Body of pancreas (tissue), 4 donors: Measurements from ENCODE around the gene C19orf12. TPM values are rescaled to one million over a fixed set of nuclear protein-coding genes. Genes with fewer than 3 reads are reported as not detected.

Experiments
- ATAC-seq: fragments of 150-250 bp; one replicate; pipeline ENCODE4 v1.9.1; 2016
- DNase-seq, 4 donors: peaks; one replicate each; pipeline ENCODE4 v3.0.0-alpha.2; 2019
- H3K27ac ChIP-seq, 4 donors: fragments of 200-600 bp; sonication (generic); 1 replicate in 3 of 4; 2 replicates in 1 of 4; pipeline versions ENCODE4 v1.5.1 to v1.6.1; 2016 to 2019; ENCODE audit warnings: mild to moderate bottlenecking in 1 of 4, mixed read lengths in 1 of 4, moderate library complexity in 1 of 4
- H3K27me3 ChIP-seq, 2 donors: fragments of 200-600 bp; sonication (generic); one replicate each; pipeline ENCODE4 v1.6.0; 2016; ENCODE audit warnings: mild to moderate bottlenecking in 1 of 2
- H3K36me3 ChIP-seq, 2 donors: fragments of 200-600 bp; sonication (generic); replicated peaks in 1 of 2; 2 replicates each; pipeline ENCODE4 v1.5.1; 2016; ENCODE audit warnings: low read depth in 2 of 2; ENCODE audit not compliant: insufficient read depth in 1 of 2
- H3K4me1 ChIP-seq: fragments of 200-600 bp; sonication (generic); one replicate; pipeline ENCODE4 v1.6.0; 2016
- H3K4me3 ChIP-seq, 2 donors: fragments of 200-600 bp; sonication (generic); 1 replicate in 1 of 2; 2 replicates in 1 of 2; pipeline ENCODE4 v1.5.1; 2016 to 2019
- H3K9me3 ChIP-seq, 3 donors: fragments of 200-600 bp; sonication (generic); 1 replicate in 2 of 3; 2 replicates in 1 of 3; pipeline ENCODE4 v1.5.1; 2016
- CTCF ChIP-seq, 7 experiments: fragments of 450-650 bp in 4 of 7; fragments of 200-600 bp in 3 of 7; sonication (generic) in 3 of 7; IDR thresholded peaks; one replicate each; pipeline ENCODE4 v1.5.1; 2016 to 2019; ENCODE audit warnings: antibody characterized with exemption in 7 of 7
- POLR2A ChIP-seq, 3 donors: fragments of 450-650 bp; IDR thresholded peaks; one replicate each; pipeline ENCODE4 v1.6.1; 2016; ENCODE audit warnings: antibody characterized with exemption in 3 of 3, mild to moderate bottlenecking in 2 of 3
- WGBS, 2 donors: methylation state at CpG; one replicate each; pipeline ENCODE4 v1.1.5; 2017; 5-methylcytosine and 5-hydroxymethylcytosine counted together
- intact Hi-C: fragments of 100-400 bp; cut with DNase I; formaldehyde crosslinking; loops from one replicate; pipeline ENCODE4 v1.15.1; 2023
- total RNA-seq, 2 donors: library from RNA; depleted of rRNA; stranded (reverse); fragments of >200 nt; gene quantifications; one replicate each; pipeline ENCODE4 v1.1.0, GENCODE V29; 2016

The C19orf12 gene
- total RNA-seq, 2 donors from 2014 or later: 18.2 to 23.7 TPM

- Histone ChIP-seq H3K27ac (no peak overlapping the region), H3K27me3 (no peaks in the 10 kb centered on the region), H3K36me3 (no peaks in the 10 kb centered on the region), H3K4me1 (peaks cover 15% of the 10 kb centered on the region), H3K9me3 (no peaks in the 10 kb centered on the region), H3K4me3 (no peak overlapping the region)
- DNase-seq: peak in 1 of 4 donors; percentile 31
- 80 to 90% methylated on average over 2 to 6 of the region's 12 CpGs for WGBS, 2 donors
- intact Hi-C loops: no loop called here
- ATAC-seq: no peak
- TF ChIP-seq CTCF (IDR thresholded peaks at IDR 0.05) (no peak), POLR2A (IDR thresholded peaks at IDR 0.05) (no peak)
Measured at GRCh38 chr19:29680447-29680846, 34.6 kb downstream of the C19orf12 start.

GRCh38 chr19:29679598-29680210 is 35.4 kb downstream of the C19orf12 start:
- DNase-seq (no peak), ATAC-seq (no peak)
- Histone ChIP-seq H3K27me3 (no peaks in the 10 kb centered on the region), H3K36me3 (no peaks in the 10 kb centered on the region), H3K4me3 (no peak overlapping the region), H3K27ac (no peak overlapping the region), H3K4me1 (peaks cover 15% of the 10 kb centered on the region), H3K9me3 (no peaks in the 10 kb centered on the region)
- intact Hi-C loops: no loop called here
- 88 to 89% methylated on average over 9 of the region's 9 CpGs for WGBS, 2 donors
- TF ChIP-seq CTCF (IDR thresholded peaks at IDR 0.05) (no peak), POLR2A (IDR thresholded peaks at IDR 0.05) (no peak)

GRCh38 chr19:29678484-29679106 is 36.5 kb downstream of the C19orf12 start:
- intact Hi-C loops: no loop called here
- Histone ChIP-seq H3K36me3 (no peaks in the 10 kb centered on the region), H3K4me3 (no peak overlapping the region), H3K9me3 (no peaks in the 10 kb centered on the region), H3K27ac (no peak overlapping the region), H3K4me1 (peaks cover 15% of the 10 kb centered on the region), H3K27me3 (no peaks in the 10 kb centered on the region)
- 66 to 77% methylated on average over 9 to 20 of the region's 20 CpGs for WGBS, 2 donors
- TF ChIP-seq POLR2A (IDR thresholded peaks at IDR 0.05) (no peak), CTCF (IDR thresholded peaks at IDR 0.05) (no peak)
- ATAC-seq (no peak), DNase-seq (peak in 3 of 4 donors; percentile 40 to 50 (median 49))

DNA sequence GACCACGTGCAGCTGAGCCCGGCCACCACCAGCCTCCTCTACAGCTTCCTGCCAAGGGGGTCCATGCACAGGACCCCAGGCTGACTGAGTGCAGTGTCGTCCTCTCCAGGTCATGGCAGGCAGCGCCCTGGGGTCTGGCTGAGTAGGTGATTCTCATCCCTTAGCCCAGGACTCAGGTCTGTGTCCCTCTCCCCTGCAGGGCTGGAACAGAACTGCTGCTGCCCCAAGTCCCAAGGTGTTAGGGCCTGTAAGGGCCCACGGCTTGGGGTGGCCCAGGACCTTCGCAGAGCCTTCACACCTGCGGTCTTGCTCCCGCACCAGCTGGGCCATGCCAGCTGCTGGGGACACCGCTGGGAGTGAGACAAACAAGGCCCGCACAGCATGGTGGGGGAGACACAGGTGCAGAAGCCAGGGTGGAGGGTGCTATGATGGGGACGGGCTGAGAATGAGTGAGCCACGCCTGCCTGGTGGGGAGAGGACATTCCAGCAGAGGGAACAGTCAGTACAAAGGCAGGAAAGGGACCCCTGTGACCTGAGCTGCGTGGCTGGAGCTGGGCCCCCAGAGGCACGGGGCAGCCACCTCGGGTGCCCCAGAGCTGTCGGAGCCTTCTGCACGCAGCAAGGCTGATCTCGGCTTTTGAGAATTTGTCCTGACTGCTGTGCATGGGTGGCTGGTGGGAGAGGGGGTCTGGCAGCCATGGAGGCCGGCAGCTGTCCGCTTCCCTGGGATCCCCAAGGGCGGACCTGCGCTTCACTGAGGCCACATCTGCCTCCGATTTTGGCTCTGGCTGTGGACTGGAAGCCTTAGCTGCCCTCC is 37.9 kb downstream of the C19orf12 start:
- Histone ChIP-seq H3K4me3 (no peak overlapping the region), H3K27ac (peak overlapping the region in 1 of 4 donors; percentile 36), H3K9me3 (no peaks in the 10 kb centered on the region), H3K4me1 (peaks cover 22% of the 10 kb centered on the region), H3K36me3 (no peaks in the 10 kb centered on the region), H3K27me3 (no peaks in the 10 kb centered on the region)
- no peak for TF ChIP-seq POLR2A (IDR thresholded peaks at IDR 0.05)
- TF ChIP-seq CTCF (IDR thresholded peaks at IDR 0.05): no peak
- DNase-seq (no peak), ATAC-seq (no peak)
- intact Hi-C loops: no loop called here
- WGBS, 2 donors: 76 to 84% methylated on average over 13 to 23 of the region's 23 CpGs
